ENCODE data around the gene POLN.

- TF ChIP-seq POLR2A (IDR thresholded peaks at IDR 0.05), result no peak
- no peak for TF ChIP-seq CTCF (IDR thresholded peaks at IDR 0.05)
Measured at GRCh38 chr4:2089222-2089621, 152.7 kb downstream of the POLN start.

Measured in transverse colon (tissue), 3 donors.